ENCODE measurements around the gene ALG11.
"Not testable (repeated sequence)": the region's sequence is repeated elsewhere in the genome, so short reads cannot be mapped to it uniquely, and the experiment has no call there.

ALG11 gene

DNA sequence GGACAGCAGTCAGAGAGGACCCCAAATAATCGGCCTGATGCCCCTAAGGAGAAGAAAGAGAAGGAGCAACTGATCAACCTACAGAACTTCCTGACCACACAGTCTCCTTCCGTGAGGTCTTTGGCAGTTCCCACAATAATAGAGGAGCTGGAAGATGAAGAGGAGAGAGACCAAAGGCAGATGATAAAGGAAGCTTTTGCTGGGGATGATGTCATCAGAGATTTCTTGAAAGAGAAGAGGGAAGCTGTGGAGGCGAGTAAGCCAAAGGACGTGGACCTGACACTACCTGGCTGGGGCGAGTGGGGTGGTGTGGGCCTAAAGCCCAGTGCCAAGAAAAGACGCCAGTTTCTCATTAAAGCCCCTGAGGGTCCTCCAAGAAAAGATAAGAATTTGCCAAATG, 18.2 kb downstream of the ALG11 start:
- DNase-seq: not testable (repeated sequence)

DNA sequence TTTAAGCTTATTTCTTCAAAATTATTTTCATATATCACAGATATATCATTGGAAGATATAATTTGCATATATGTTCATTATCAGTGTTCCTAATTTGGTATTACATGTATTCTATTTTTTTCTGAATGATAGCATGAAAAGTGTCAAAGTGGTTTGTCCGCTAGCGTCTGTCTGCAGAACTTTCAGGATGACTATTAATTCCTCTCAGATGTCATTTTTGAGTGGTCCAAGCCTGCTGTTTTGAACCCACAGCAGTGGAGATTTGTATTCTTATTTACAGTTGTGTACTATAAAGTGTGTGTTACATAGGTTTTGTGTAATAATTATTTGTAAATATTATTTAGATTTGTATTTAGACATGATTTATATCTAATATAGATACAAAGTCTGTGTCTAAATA, 20.8 kb downstream of the ALG11 start:
- no peak for DNase-seq

GRCh38 chr13:52034616-52035226, 22.5 kb downstream of the ALG11 start:
- DNase-seq: no peak

DNA sequence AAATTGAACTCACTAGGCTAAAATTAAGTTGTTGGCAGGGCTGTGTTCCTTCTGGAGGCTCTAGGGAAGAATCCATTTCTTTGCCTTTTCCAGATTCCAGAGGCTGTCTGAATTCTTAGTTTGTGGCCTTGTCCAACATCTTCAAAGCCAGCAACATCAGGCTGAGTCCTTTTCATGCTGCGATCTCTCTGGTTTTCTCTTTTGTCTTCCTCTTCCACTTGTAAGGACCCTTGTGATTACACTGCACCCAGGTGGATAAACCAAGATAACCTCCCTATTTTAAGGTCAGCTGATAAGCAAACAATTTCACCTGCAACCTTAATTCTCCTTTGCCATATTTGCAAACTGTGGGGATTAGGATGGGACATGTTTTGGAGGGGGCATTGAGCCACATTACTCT, 23.8 kb downstream of the ALG11 start:
- DNase-seq: no peak

GRCh38 chr13:52043675-52044074, 31.5 kb downstream of the ALG11 start:
- DNase-seq: no peak

GRCh38 chr13:52047463-52047862, 35.3 kb downstream of the ALG11 start:
- DNase-seq: no peak

DNA sequence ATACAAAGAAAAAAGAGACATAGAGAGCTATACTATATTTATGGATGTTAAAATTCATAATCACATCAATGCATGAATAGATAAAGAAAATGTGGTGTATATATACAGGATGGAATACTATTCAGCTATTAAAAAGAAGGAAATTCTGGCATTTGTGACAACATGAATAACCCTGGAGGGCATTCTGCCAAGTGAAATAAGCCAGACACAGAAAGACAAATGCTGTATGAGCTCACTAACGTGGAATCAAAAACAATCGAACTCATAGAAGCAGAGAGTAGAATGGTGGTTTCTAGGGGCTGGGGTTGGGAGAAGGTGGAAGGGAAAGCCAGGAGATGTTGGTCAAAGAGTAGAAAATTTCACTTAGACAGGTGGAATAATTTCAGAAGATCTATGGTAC, 36.3 kb downstream of the ALG11 start:
- no peak for DNase-seq

GRCh38 chr13:52051400-52051799, 39.2 kb downstream of the ALG11 start:
- no peak for DNase-seq

- no peak for DNase-seq
Measured at GRCh38 chr13:52053460-52053859, 41.3 kb downstream of the ALG11 start.

DNA sequence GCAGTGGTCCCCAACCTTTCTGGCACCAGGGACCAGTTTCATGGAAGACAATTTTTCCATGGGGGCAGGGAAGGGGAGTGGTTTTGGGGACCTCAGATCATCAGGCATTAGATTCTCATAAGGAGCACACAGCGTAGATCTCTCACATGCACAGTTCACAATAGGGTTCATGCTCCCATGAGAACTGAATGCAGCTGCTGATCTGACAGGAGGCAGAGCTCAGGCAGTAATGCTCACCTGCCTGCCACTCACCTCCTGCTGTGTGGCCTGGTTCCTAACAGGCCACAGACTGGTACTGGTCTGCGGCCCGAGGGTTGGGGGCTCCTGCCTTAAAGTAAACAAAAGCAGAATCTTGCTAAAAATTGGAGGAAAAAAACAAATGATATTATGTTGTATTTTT, 48.9 kb downstream of the ALG11 start:
- not testable (repeated sequence) for DNase-seq

- DNase-seq: no peak
Measured at GRCh38 chr13:52061587-52061986, 49.4 kb downstream of the ALG11 start.

- no peak for DNase-seq
Measured at GRCh38 chr13:52067237-52067636, 55.0 kb downstream of the ALG11 start.

- DNase-seq: no peak
Measured at GRCh38 chr13:52070929-52071523, 58.8 kb downstream of the ALG11 start.

Data from GOT3 (cell line).